H9 (cell line): ENCODE data around the gene RNF214. TPM values are rescaled to one million over a fixed set of nuclear protein-coding genes. Genes with fewer than 3 reads are reported as not detected.

Experiments used
- DNase-seq: peaks from one replicate; pipeline ENCODE4 v3.0.0-alpha.2; 2017
- H2AFZ ChIP-seq: one replicate; pipeline ENCODE4 v1.6.1; 2013; ENCODE audit warnings: mild to moderate bottlenecking, low read length, control low read depth, moderate library complexity
- H2AK5ac ChIP-seq: 2 replicates; pipeline ENCODE4 v1.6.1; 2013; ENCODE audit warnings: low read length, control low read depth, mixed read lengths; ENCODE audit not compliant: insufficient read length
- H2BK120ac ChIP-seq: one replicate; pipeline ENCODE4 v1.6.1; 2013; ENCODE audit warnings: low read depth, mild to moderate bottlenecking, low read length, control low read depth, inconsistent platforms; ENCODE audit not compliant: poor library complexity, severe bottlenecking
- H2BK12ac ChIP-seq: 2 replicates; pipeline ENCODE4 v1.6.1; 2013; ENCODE audit warnings: low read length, control low read depth, mixed read lengths, low read depth; ENCODE audit not compliant: insufficient read length
- H2BK15ac ChIP-seq: 2 replicates; pipeline ENCODE4 v1.6.1; 2013; ENCODE audit warnings: low read depth, low read length, control low read depth
- H2BK20ac ChIP-seq: one replicate; pipeline ENCODE4 v1.6.1; 2013; ENCODE audit warnings: low read depth, mild to moderate bottlenecking, low read length, control low read depth, inconsistent platforms; ENCODE audit not compliant: poor library complexity, severe bottlenecking
- H2BK5ac ChIP-seq: 2 replicates; pipeline ENCODE4 v1.6.1; 2013; ENCODE audit warnings: low read length, control low read depth, mixed read lengths; ENCODE audit not compliant: insufficient read length
- H3K14ac ChIP-seq: 2 replicates; pipeline ENCODE4 v1.6.1; 2013; ENCODE audit warnings: low read length, control low read depth; ENCODE audit not compliant: insufficient read depth
- H3K18ac ChIP-seq: 2 replicates; pipeline ENCODE4 v1.6.1; 2013; ENCODE audit warnings: low read depth, mild to moderate bottlenecking, mixed read lengths, low read length, control low read depth; ENCODE audit not compliant: insufficient read length
- H3K23ac ChIP-seq: 2 replicates; pipeline ENCODE4 v1.6.1; 2013; ENCODE audit warnings: low read length, control low read depth, mixed read lengths, low read depth; ENCODE audit not compliant: insufficient read length
- H3K23me2 ChIP-seq: 2 replicates; pipeline ENCODE4 v1.6.1; 2013; ENCODE audit warnings: low read depth, mild to moderate bottlenecking, mixed read lengths, low read length, control low read depth; ENCODE audit not compliant: insufficient read length, poor library complexity, severe bottlenecking
- H3K27ac ChIP-seq: 2 replicates; pipeline ENCODE4 v1.5.1; 2013; ENCODE audit warnings: low read length, control low read depth, mixed read lengths, low read depth; ENCODE audit not compliant: insufficient read length
- H3K27me3 ChIP-seq: 2 replicates; pipeline ENCODE4 v1.6.1; 2013; ENCODE audit warnings: low read length, control low read depth, inconsistent platforms; ENCODE audit not compliant: insufficient read depth
- H3K4ac ChIP-seq: 2 replicates; pipeline ENCODE4 v1.6.1; 2013; ENCODE audit warnings: low read depth, mild to moderate bottlenecking, control low read depth, inconsistent platforms, low read length, moderate library complexity
- H3K4me1 ChIP-seq: 2 replicates; pipeline ENCODE4 v1.6.1; 2013; ENCODE audit warnings: low read length, control low read depth, inconsistent platforms; ENCODE audit not compliant: insufficient read depth
- H3K4me2 ChIP-seq: 2 replicates; pipeline ENCODE4 v1.6.1; 2013; ENCODE audit warnings: low read length, control low read depth, mixed read lengths; ENCODE audit not compliant: insufficient read length, insufficient read depth
- H3K56ac ChIP-seq: 2 replicates; pipeline ENCODE4 v1.6.1; 2013; ENCODE audit warnings: low read depth, mild to moderate bottlenecking, mixed read lengths, low read length, control low read depth; ENCODE audit not compliant: insufficient read length
- H3K79me1 ChIP-seq: 2 replicates; pipeline ENCODE4 v1.6.1; 2013; ENCODE audit warnings: low read depth, mild to moderate bottlenecking, moderate library complexity, low read length, control low read depth, inconsistent platforms; ENCODE audit not compliant: insufficient read depth, poor library complexity, severe bottlenecking
- H3K79me2 ChIP-seq: 2 replicates; pipeline ENCODE4 v1.6.1; 2013; ENCODE audit warnings: low read length, control low read depth, inconsistent platforms; ENCODE audit not compliant: insufficient read depth
- H3K9ac ChIP-seq: 2 replicates; pipeline ENCODE4 v1.6.1; 2013; ENCODE audit warnings: low read length, control low read depth, mixed read lengths; ENCODE audit not compliant: insufficient read length; ENCODE audit errors: extremely low read depth
- H3K9me3 ChIP-seq: one replicate; pipeline ENCODE4 v1.6.1; 2013; ENCODE audit warnings: low read depth, low read length, inconsistent platforms; ENCODE audit not compliant: control insufficient read depth
- H3T11ph ChIP-seq: one replicate; pipeline ENCODE4 v1.6.1; 2013; ENCODE audit warnings: mild to moderate bottlenecking, low read length, control low read depth, inconsistent platforms
- H4K20me1 ChIP-seq: one replicate; pipeline ENCODE4 v1.6.1; 2013; ENCODE audit not compliant: control insufficient read depth, insufficient read length, insufficient read depth
- H4K5ac ChIP-seq: 2 replicates; pipeline ENCODE4 v1.6.1; 2013; ENCODE audit warnings: low read depth, mild to moderate bottlenecking, mixed read lengths, low read length, control low read depth; ENCODE audit not compliant: insufficient read length
- H4K8ac ChIP-seq: replicated peaks from 2 replicates; pipeline ENCODE4 v1.6.1; 2013; ENCODE audit warnings: low read length, control low read depth, mixed read lengths, low read depth; ENCODE audit not compliant: insufficient read length
- H4K91ac ChIP-seq: 2 replicates; pipeline ENCODE4 v1.6.1; 2013; ENCODE audit warnings: low read depth, mild to moderate bottlenecking, moderate library complexity, mixed read lengths, low read length, control low read depth; ENCODE audit not compliant: insufficient read length
- H3K27ac Mint-ChIP-seq, 3 experiments: 2 replicates in 2 of 3; 3 replicates in 1 of 3; pipeline ENCODE4 v1.8.0; 2020 to 2021; ENCODE audit warnings: mixed read lengths in 3 of 3, mild to moderate bottlenecking in 1 of 3, moderate library complexity in 1 of 3
- H3K27me3 Mint-ChIP-seq: 2 replicates; pipeline ENCODE4 v1.8.0; 2021; ENCODE audit warnings: low read depth, mild to moderate bottlenecking, moderate library complexity, mixed read lengths
- H3K36me3 Mint-ChIP-seq, 3 experiments: 2 replicates in 2 of 3; 3 replicates in 1 of 3; pipeline ENCODE4 v1.8.0; 2020 to 2021; ENCODE audit warnings: low read depth in 3 of 3, mixed read lengths in 3 of 3; ENCODE audit not compliant: insufficient read depth in 1 of 3
- H3K4me1 Mint-ChIP-seq, 2 experiments: 2 replicates each; pipeline ENCODE4 v1.8.0; 2020; ENCODE audit warnings: mixed read lengths in 2 of 2
- H3K4me3 Mint-ChIP-seq, 2 experiments: 2 replicates in 1 of 2; 3 replicates in 1 of 2; pipeline ENCODE4 v1.8.0; 2020 to 2021; ENCODE audit warnings: mild to moderate bottlenecking in 2 of 2, mixed read lengths in 2 of 2, moderate library complexity in 1 of 2
- H3K9me3 Mint-ChIP-seq, 2 experiments: 2 replicates in 1 of 2; 3 replicates in 1 of 2; pipeline ENCODE4 v1.8.0; 2020; ENCODE audit warnings: mild to moderate bottlenecking in 2 of 2, mixed read lengths in 2 of 2, moderate library complexity in 1 of 2
- WGBS: extraction: QIAGEN DNeasy Blood & Tissue Kit; methylation state at CpG from one replicate; pipeline ENCODE4 v1.1.7; 2013; ENCODE audit warnings: missing lambda C conversion rate, low lambda C conversion rate, mixed read lengths; ENCODE audit not compliant: insufficient read length; ENCODE audit errors: extremely low coverage; 5-methylcytosine and 5-hydroxymethylcytosine counted together
- total RNA-seq: library from RNA; stranded (reverse); gene quantifications from 2 replicates; pipeline ENCODE4 v1.2.1, GENCODE V29; 2021
- TF ChIP-seq, protein P1 (sequence below): fragments of 200-600 bp; sonication (generic); conservative IDR thresholded peaks from 3 replicates; pipeline ENCODE4 v1.8.0; 2021; ENCODE audit warnings: antibody characterized with exemption, mild to moderate bottlenecking

The RNF214 gene
- total RNA-seq, 1 experiment from 2014 or later, result 26.0 TPM

DNA sequence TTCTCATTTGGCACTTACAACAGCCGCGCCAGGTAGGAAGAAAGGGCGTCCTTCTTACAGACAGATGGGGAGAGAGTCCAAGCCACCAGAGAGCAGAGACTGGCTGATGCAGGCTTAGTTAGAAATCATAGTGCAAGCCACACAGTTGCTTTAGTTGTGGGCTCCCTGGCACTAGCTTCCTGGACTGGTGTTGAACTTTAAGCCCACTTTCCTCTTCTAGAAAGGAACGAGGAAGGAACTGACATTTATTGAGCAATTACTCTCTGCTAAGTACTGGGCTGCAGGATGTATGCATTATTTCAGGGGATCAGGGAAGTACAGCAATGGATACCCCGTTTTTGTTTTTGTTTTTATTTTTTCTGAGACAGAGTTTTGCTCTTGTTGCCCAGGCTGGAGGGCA lies 80.6 kb downstream of the RNF214 start:
- H3K27ac Mint-ChIP-seq, result no peak overlapping the region

More for the DNA sequence above, 80.6 kb downstream of the RNF214 start:
- WGBS, result no CpG with 5 or more reads among the region's 5 CpGs
- no peak overlapping the region for H3K27ac ChIP-seq
- Mint-ChIP-seq H3K27me3 (peaks cover 7% of the 10 kb centered on the region), H3K4me3 (no peak overlapping the region), H3K9me3 (no peaks in the 10 kb centered on the region), H3K4me1 (peaks cover 15% of the 10 kb centered on the region in 2 experiments), H3K36me3 (no peaks in the 10 kb centered on the region)
- TF ChIP-seq, protein P1, sequence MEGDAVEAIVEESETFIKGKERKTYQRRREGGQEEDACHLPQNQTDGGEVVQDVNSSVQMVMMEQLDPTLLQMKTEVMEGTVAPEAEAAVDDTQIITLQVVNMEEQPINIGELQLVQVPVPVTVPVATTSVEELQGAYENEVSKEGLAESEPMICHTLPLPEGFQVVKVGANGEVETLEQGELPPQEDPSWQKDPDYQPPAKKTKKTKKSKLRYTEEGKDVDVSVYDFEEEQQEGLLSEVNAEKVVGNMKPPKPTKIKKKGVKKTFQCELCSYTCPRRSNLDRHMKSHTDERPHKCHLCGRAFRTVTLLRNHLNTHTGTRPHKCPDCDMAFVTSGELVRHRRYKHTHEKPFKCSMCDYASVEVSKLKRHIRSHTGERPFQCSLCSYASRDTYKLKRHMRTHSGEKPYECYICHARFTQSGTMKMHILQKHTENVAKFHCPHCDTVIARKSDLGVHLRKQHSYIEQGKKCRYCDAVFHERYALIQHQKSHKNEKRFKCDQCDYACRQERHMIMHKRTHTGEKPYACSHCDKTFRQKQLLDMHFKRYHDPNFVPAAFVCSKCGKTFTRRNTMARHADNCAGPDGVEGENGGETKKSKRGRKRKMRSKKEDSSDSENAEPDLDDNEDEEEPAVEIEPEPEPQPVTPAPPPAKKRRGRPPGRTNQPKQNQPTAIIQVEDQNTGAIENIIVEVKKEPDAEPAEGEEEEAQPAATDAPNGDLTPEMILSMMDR, result no peak
- no peak overlapping the region for H3K14ac ChIP-seq
- H4K8ac ChIP-seq, result no peak overlapping the region
- no peaks in the 10 kb centered on the region for H3K79me1 ChIP-seq
- H4K91ac ChIP-seq, result no peak overlapping the region
- no peak for DNase-seq
- no peak overlapping the region for H2AFZ ChIP-seq
- H2BK20ac ChIP-seq, result no peak overlapping the region
- no peak overlapping the region for H3K56ac ChIP-seq
- no peak overlapping the region for H3K18ac ChIP-seq
- no peaks in the 10 kb centered on the region for H3K9me3 ChIP-seq
- H3K79me2 ChIP-seq, result no peaks in the 10 kb centered on the region
- no peaks in the 10 kb centered on the region for H3K27me3 ChIP-seq
- H4K5ac ChIP-seq, result no peak overlapping the region
- H3K4me1 ChIP-seq, result no peaks in the 10 kb centered on the region
- no peaks in the 10 kb centered on the region for H4K20me1 ChIP-seq
- H3K4ac ChIP-seq, result no peak overlapping the region
- no peak overlapping the region for H3K9ac ChIP-seq
- H3K4me2 ChIP-seq, result no peak overlapping the region
- no peak overlapping the region for H2AK5ac ChIP-seq
- H2BK120ac ChIP-seq, result no peak overlapping the region
- H3K23ac ChIP-seq, result no peak overlapping the region
- H2BK12ac ChIP-seq, result no peak overlapping the region
- no peak overlapping the region for H3T11ph ChIP-seq
- H2BK15ac ChIP-seq, result no peak overlapping the region
- H3K23me2 ChIP-seq, result peaks cover 10% of the 10 kb centered on the region
- no peak overlapping the region for H2BK5ac ChIP-seq
